Myocyte (in vitro differentiated cells): ENCODE results near the gene APOBEC3G. TPM values are rescaled to one million over a fixed set of nuclear protein-coding genes. Genes with fewer than 3 reads are reported as not detected.
"Not testable (repeated sequence)": the region's sequence is repeated elsewhere in the genome, so short reads cannot be mapped to it uniquely, and the experiment has no call there.

Source experiments
- DNase-seq: peaks from one replicate; pipeline ENCODE4 v3.0.0-alpha.2; 2012; ENCODE audit warnings: low read depth
- total RNA-seq: library from RNA; depleted of rRNA; stranded (reverse); fragments of >200 nt; gene quantifications from 2 replicates; pipeline ENCODE4 v1.2.3, GENCODE V29; 2014

APOBEC3G gene
- total RNA-seq, 1 donor from 2014 or later: 3.9 TPM

DNA sequence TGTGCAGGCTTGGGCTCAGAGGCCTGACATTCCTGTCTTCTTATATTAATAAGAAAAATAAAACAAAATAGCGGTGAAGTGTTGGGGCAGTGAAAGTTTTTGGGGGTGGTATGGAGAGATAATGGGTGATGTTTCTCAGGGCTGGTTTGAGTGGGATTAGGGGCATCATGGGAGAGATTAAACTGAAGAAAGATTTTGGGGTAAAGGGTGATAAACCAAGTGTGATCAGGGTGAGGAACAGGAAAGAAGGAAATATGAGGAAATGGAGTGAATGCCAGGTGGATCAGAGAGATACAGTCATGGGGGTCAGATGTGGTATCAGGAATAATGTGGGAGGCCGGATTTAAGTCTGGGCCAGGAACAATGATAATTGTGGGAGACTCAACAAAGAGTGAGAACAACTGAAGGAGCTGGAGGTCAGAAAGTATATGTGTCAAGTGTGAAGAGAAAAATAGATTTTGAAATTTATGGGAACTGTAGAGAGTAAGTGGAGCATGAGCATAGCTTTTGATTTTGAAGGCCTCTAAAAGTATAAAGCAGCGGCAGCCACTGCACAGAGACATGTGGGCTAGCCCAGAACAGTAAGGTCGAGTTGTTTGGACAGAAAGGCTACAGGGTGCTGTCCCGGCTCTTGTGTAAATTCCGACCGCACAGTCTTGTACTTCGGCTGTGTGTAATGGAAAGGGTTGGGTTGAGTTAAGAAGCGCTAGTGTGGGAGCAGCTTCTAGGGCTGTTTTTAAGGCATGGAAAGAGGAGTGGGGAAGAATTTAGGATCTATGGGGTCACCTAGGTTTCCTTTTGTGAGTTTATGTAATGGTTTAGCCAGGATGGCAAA, 10.4 kb upstream of the APOBEC3G start:
- DNase-seq: not testable (repeated sequence)

DNA sequence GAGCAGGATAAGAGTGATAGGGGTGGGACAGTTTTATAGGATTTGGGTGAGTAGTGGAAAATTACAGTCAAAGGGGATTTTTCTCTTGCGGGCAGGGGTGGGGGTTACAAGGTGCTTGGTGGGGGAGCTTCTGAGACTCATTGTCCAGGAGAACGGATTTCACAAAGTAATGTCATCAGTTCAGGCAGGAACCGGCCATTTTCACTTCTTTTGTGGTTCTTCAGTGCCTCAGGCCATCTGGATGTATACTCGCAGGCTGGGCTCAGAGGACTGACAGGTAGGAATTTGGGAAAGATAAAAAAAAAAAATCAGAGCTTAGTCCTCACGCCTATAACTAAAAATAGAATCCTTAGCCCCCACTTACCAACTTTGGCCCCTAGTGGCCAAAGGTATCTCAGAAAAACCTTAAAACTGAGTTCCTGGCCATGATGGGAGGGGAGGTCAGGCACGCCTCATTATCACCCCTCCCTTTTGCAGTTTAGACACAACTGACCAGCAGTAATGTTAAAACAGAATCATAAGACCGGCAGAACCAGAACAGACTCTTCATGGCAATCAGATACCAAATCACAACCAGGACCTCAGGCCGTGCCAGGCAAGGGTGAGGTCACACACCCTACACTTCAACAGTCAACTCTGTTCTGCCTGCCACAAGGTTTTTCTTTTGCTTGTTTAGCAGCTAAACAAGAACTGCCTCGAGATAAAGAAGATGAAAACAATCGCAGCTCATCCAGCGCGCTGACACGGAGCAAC, 8.9 kb upstream of the APOBEC3G start:
- no peak for DNase-seq

- no peak for DNase-seq
Measured at GRCh38 chr22:39070186-39070585, 6.9 kb upstream of the APOBEC3G start.

GRCh38 chr22:39072581-39072981, 4.5 kb upstream of the APOBEC3G start:
- DNase-seq: not testable (repeated sequence)

- DNase-seq: no peak
Measured at GRCh38 chr22:39073981-39074380, 3.1 kb upstream of the APOBEC3G start.

DNA sequence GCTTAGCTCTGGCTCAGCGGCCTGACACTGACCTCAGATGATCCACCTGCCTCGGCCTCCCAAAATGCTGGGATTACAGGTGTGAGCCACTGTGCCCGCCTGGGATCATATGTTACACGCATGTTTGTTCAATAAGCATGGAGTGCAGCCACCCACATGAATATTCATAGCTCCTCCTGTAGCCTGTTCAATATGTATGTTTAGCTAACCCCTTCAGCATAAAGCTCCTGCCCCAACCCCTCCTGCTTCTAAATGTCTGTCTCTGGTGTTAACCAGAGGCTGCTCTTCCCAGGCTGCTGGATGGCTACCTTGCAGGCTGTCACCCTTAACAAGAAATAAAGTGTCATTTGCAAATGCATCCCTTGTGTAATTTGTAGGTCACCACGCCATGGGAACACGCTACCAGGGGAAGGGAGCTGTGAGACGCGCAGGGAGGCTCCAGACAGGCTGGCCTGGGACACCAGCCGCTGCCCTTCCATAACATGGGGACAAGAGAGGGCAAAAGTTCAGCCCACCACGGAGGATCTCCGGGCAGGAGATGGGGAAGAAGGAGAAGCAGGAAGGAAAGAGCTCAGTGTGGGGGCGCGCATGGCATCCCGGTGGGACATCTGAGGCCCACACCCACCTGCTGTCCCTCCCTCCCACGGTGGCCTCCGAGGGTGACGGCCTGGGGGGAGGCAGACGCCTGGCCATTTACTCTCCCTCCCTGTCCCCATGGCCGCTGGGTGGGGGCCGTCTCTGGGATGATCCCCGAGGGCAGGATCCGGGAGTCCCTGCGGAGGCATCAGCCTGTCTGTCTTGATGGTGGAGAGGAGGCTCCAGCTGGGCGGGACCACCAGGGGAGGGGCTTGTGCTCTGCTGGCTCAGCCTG, 685 bp upstream of the APOBEC3G start:
- not testable (repeated sequence) for DNase-seq

DNA sequence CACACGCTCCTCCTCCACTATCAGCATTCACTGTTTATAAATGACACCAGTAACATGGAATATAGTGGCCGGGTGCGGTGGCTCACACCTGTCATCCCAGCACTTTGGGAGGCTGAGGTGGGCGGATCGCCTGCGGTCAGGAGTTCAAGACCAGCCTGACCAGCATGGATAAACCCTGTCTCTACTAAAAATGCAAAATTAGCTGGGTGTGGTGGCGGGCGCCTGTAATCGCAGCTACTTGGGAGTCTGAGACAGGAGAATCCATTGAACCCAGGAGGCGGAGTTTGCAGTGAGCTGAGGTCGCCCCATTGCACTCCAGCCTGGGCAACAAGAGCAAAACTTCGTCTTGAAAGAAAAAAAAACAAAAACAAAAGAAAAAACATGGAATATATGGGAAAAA, 837 bp downstream of the APOBEC3G start:
- not testable (repeated sequence) for DNase-seq

DNA sequence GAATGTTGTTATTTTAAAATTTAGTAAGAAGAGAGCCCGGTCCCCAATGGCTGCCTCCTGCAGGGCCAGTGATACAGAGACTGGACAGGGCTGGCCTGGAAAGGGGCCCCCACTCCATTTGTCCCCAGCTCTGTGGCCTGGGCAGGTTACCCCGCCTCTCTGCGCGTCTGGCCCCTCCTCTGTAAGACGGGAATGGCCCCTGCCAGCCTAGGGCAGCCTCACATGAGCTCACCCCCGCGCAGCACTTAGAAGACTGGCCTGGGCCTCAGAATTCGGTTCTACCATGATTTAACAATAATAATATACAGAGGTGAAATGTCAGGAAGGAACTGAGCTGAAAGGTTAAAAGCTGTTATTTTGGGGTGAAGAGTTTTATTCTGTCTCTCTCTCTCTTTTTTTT, 1.3 kb downstream of the APOBEC3G start:
- no peak for DNase-seq

GRCh38 chr22:39079054-39079637, 2.1 kb downstream of the APOBEC3G start:
- DNase-seq: not testable (repeated sequence)

DNA sequence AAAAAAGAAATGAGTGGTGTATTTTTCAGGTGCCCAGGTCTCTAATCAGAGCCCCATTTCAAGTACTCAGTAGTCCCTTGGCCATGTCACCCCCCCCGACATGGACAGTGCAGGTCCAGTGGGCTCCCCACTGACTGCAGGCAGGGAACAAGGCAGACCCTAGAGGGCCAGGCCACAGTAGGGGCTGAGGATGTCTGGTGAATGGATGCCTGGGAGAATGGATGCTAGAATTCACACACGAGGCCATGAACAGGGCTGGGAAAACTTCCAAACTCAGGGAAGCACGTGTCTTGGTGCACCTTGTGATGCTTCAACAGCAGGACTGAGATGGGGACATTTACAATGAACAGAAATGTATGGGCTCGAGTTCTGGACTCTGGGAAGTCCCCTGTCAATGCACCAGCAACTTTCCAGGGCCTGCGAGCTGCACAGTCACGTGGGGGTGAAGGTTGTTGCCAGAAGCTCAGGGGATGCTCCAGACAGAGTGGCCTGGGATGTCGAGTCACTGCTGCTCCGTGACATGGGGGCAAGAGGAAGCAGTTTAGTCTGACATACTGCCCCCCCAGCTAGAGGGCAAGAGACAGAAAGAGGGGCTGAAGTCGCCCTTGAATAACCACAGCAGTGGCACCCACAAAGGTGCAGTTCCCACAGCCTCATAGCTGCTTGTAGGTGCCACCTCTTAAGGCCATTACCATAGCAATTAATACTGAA, 3.1 kb downstream of the APOBEC3G start:
- no peak for DNase-seq

- no peak for DNase-seq
Measured at GRCh38 chr22:39081016-39081415, 3.9 kb downstream of the APOBEC3G start.

DNA sequence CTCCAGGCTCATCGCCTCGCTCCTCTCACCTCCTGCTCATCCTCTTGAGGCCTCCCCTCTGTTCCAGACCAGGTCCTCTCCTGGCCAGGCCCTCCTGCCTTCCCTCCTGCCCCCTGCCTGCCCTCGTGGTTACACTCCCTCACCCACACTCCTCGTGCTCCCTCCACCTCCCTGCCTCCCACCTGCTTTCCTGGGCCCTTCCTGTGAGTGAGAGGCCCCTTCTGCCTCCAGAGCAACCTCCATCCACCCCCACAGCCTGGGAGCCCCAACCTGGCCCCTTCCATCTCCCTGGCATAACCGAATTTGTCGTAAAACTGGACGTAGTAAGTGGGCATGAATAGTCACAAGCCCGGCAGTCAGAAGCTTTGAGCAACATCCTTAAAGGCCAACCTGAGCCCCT, 4.5 kb downstream of the APOBEC3G start:
- no peak for DNase-seq

DNA sequence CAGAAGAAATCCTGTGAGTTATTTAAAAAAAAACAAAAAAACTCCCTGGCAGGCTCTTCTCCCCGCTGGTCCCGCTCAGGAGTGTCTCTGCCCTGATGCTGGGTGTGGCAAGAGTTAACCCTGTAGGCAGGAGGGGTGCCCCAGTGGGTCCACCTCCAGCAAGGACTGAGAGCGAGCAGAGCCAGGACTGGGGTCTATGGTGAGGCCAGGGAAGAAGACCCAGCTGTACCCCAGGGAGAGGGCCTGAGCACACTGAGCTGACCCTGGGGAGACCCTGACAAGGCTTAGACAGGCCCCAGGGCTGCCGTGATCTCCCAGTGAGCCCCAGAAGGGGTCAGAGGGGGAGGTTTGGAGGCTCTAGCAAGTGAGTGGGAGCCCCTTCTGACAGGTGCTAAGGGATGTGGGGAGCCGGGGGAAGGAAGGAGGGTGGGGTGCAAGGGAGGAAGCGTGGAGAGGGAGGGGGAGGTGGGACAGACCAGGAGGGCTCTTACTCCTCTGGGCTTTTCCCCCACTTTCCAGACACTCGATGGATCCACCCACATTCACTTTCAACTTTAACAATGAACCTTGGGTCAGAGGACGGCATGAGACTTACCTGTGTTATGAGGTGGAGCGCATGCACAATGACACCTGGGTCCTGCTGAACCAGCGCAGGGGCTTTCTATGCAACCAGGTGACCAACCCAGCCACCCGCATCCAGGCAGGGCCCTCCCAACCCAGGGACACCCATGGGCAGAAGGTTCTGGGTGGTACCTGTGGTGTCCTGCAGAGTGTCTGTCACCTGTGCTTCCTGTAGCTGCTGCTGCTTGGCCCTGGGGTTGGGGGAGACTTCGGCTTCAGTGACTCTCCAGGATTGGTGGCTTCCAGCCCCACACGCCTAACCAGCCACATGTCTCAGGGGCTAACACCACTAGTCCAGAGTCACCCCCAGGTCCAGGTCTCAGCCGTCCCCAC, 6.4 kb downstream of the APOBEC3G start:
- DNase-seq: no peak

DNA sequence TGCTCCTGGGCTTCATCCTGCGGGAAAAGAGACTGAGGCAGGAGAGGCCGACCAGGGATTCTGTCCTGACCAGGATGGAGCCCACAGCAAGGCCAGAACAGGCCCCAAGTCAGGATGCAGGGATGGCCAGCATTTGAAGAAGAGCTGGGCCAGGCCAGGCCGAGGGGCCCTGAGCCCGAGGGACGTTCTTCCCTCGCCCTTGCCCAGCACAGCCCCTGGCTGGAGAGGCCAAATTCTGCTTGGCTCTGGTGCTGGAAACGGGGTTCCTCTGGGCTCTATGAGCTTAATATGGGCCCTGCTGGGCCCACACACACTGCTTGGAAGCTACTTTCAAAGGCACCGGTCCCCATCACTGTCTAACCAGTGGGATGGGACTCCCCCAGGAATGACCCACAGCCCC, 7.6 kb downstream of the APOBEC3G start:
- no peak for DNase-seq

DNA sequence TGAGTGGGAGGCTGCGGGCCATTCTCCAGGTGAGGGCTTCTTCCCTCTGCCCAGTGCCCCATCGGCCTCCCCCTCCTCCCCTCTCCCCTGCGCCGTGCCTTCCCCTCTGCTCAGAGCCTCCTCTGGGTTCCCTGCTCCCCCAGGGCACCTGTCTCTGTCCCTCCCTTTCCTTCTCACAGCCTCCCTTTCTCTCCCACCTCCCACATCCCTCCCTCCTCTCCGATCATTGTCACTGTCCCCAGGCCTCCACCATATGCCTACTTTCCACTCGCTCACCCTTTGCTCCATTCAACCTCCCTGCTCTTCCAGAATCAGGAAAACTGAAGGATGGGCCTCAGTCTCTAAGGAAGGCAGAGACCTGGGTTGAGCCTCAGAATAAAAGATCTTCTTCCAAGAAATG, 10.0 kb downstream of the APOBEC3G start:
- DNase-seq: no peak

GRCh38 chr22:39087881-39088684, 11.0 kb downstream of the APOBEC3G start:
- DNase-seq: peak; percentile 70

DNA sequence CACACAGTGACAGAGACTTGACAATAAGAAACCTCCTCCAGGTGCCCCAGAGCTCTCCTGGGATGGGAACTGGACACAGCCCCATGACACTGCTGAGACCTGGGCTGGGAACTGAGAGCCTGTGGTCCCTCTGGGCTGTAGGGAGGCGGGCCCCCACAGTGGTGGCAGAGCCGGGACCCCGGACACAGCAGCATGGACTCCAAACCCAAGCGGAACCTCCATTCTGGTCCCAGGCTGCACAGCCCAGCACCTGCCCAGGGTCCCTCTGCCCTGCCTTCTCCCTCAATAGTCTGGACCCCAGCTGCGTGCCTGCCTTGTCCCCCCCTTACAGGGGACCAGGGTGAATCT, 11.6 kb downstream of the APOBEC3G start:
- no peak for DNase-seq

- no peak for DNase-seq
Measured at GRCh38 chr22:39089928-39090327, 12.9 kb downstream of the APOBEC3G start.
